Mucosa of rectum (tissue), 2 donors: ENCODE results near the gene COQ2.

Experiments
- H3K27ac ChIP-seq, 2 donors: one replicate each; pipeline ENCODE4 v1.7.0; 2013; ENCODE audit warnings: inconsistent platforms in 2 of 2, low read depth in 2 of 2, low read length in 2 of 2
- H3K27me3 ChIP-seq, 2 donors: one replicate each; pipeline ENCODE4 v1.7.0; 2013; ENCODE audit warnings: low read length in 2 of 2; ENCODE audit not compliant: control insufficient read depth in 2 of 2, insufficient read depth in 2 of 2
- H3K36me3 ChIP-seq, 2 donors: one replicate each; pipeline ENCODE4 v1.7.0; 2013; ENCODE audit warnings: low read length in 2 of 2; ENCODE audit not compliant: control insufficient read depth in 2 of 2, insufficient read depth in 2 of 2
- H3K4me1 ChIP-seq, 2 donors: one replicate each; pipeline ENCODE4 v1.7.0; 2013; ENCODE audit warnings: low read length in 2 of 2, mild to moderate bottlenecking in 1 of 2; ENCODE audit not compliant: control insufficient read depth in 2 of 2, insufficient read depth in 2 of 2
- H3K4me3 ChIP-seq, 2 donors: one replicate each; pipeline ENCODE4 v1.7.0; 2013; ENCODE audit warnings: low read length in 2 of 2
- H3K9ac ChIP-seq, 2 donors: one replicate each; pipeline ENCODE4 v1.7.0; 2013; ENCODE audit warnings: low read length in 2 of 2, low read depth in 1 of 2, mild to moderate bottlenecking in 1 of 2
- H3K9me3 ChIP-seq, 2 donors: one replicate each; pipeline ENCODE4 v1.7.0; 2013; ENCODE audit warnings: low read length in 2 of 2; ENCODE audit not compliant: control insufficient read depth in 2 of 2
- donor health status: healthy.
- donor health status: Normal muscosa, but diverticular disease.

COQ2 gene

DNA sequence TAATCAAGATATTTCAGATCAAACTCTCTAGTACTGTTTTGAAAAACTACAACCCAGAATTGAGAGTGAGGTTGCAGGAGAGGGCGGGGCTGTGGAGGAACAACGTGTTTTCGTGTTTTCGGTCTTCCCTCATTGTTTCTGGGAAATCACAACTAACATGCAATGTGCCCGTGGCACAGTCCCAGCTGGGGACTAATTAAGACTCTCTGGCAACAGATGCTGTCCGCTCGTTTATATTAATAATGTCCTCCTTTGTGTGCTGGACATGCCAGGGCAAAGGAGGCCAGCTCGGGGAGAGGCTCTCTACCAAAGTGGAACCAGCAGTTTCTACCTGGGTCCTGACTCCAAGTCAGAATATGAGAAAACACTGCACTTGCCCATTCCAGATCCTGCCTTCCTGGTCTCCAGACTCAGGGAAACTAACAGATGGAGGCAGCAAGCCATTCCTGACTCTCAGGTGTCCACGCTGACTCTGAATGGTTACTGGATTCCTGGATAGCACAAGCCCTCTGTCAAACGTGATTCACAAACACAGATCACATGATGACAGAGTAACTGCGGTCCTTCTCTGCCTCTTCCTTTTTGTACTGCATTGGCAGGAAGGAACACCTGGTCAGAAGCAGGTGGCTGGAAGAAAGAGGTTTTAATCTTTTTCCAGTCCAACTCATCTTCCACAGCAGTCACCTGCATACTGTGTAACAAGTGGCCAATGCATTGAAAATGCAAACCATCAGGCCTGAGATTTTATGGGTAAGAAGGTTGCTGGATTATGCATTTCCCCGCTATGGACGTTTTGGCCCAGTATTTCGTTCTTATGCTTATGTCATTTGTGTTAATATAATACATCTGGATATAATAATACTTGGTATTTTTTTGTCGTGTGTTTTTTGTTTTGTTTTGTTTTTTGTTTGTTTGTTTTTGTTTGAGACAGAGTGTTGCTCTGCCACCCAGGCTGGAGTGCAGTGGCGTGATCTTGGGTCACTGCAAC lies 65.0 kb downstream of the COQ2 start:
- no peaks in the 10 kb centered on the region for H3K9me3 ChIP-seq
- H3K27ac ChIP-seq = peak overlapping the region; percentile 54 to 70
- H3K9ac ChIP-seq = peak overlapping the region; percentile 33 to 36
- no peaks in the 10 kb centered on the region for H3K36me3 ChIP-seq
- H3K4me1 ChIP-seq = peaks cover 17 to 21% of the 10 kb centered on the region in 2 donors
- H3K4me3 ChIP-seq = peak overlapping the region in 1 of 2 donors; percentile 58
- no peaks in the 10 kb centered on the region for H3K27me3 ChIP-seq

DNA sequence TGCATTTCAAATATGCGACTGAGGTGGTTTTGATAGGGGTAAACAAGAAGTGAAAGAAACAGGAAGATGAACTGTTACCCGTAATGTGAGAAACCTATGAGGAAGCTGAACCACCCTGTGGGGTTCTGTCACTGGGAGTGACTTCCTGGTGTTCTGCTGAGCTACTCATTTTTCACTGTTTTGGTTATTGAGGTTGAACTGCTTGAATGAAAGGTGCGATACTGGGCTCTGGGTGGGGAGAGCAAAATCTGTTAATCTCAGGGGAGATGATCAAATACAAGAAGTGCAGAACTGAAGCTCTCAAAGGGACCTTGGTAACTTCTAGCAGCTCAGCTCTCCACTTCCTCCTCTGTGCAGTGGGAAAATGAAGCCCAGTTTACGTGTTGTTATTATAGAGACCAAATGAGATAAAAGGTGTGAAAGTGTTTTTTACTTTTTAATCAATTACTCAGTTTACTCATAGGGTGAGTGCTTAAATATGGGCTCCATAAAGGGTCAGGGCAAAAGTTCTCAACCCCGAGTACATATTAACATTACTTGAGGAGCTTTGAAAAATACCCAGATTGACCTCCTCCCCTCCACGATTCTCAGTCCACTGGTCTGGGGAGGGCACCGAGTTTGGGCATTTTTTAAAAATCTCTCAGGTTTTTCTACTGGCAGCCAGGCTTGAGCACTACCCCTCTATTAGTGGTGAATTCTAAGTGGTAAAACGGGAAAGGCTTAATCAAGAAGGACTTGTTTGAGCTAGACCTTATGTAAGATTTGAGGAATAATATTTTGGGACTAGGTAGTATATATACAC lies 66.7 kb downstream of the COQ2 start:
- peak overlapping the region; percentile 15 to 56 for H3K4me3 ChIP-seq
- no peaks in the 10 kb centered on the region for H3K27me3 ChIP-seq
- peak overlapping the region; percentile 61 to 74 for H3K27ac ChIP-seq
- no peaks in the 10 kb centered on the region for H3K36me3 ChIP-seq
- peaks cover 18 to 24% of the 10 kb centered on the region in 2 donors for H3K4me1 ChIP-seq
- peak overlapping the region in 1 of 2 donors; percentile 6 for H3K9ac ChIP-seq
- no peaks in the 10 kb centered on the region for H3K9me3 ChIP-seq

DNA sequence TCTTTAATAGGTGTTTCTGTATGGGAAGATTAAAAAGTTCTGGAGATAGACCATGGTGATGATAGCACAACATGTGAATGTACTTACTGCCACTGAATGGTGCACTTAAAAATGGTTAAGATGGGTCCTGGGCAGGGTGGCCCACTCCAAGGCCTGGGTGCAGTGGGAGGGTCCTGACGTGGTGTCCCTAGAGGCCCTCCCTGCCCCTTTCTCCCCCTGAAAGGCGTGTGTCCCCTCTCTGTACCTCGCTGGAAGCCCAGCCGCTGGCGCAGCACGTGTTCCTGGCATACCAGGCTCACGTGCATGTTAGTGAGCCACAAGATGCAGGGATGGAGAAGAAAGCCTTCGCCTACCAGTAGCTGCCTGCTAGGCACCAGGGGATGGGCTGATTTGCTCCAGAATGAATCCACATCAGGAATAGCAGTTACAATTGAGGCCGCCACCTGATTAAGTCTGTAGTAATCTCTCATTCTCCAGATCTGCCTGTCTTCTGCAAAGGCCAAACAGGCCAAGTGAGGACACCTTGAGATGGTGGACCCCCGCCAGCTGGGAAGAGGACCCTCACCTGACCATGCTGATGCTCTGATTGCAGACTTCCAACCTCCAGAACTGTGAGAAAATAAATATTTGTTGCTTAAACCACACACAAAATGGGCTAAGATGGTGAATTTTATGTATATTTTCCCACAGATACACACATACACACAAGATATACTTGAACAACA lies 67.5 kb downstream of the COQ2 start:
- Histone ChIP-seq H3K27ac (peak overlapping the region; percentile 61 to 74), H3K9ac (no peak overlapping the region)

DNA sequence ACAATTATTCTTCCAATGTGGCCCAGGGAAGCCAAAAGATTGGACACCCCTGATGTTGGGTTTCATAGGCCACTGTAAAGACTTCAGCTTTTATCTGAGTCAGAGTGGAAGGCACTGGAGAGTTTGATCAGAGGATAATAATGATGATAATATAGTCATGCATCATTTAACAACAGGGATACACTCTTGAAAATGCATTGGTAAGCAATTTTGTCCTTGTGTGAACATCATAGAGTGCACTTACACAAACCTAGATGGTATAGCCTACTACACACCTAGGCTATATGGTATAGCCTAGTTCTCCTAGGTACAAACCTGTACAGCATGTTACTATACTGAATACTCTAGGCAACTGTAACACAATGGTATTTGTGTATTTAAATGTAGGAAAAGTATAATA lies 70.5 kb downstream of the COQ2 start:
- no peak overlapping the region for H3K9ac ChIP-seq

More for the DNA sequence above, 67.5 kb downstream of the COQ2 start:
- Histone ChIP-seq H3K9me3 (no peaks in the 10 kb centered on the region), H3K4me3 (peak overlapping the region in 1 of 2 donors; percentile 56), H3K4me1 (peaks cover 26 to 30% of the 10 kb centered on the region in 2 donors), H3K36me3 (no peaks in the 10 kb centered on the region), H3K27me3 (no peaks in the 10 kb centered on the region)

More for the DNA sequence above, 70.5 kb downstream of the COQ2 start:
- peaks cover 28 to 33% of the 10 kb centered on the region in 2 donors for H3K4me1 ChIP-seq
- H3K27me3 ChIP-seq = no peaks in the 10 kb centered on the region
- no peaks in the 10 kb centered on the region for H3K9me3 ChIP-seq
- no peaks in the 10 kb centered on the region for H3K36me3 ChIP-seq
- H3K27ac ChIP-seq = no peak overlapping the region
- H3K4me3 ChIP-seq = no peak overlapping the region
